ENCODE data around the gene GRK1.
"Not testable (repeated sequence)": the region's sequence is repeated elsewhere in the genome, so short reads cannot be mapped to it uniquely, and the experiment has no call there.

GRK1 gene

GRCh38 chr13:113666951-113667701 lies at the start of gene GRK1:
TSS of gene GRK1 (plus strand) at chr13:113667219. CDS start at chr13:113667387, 168 bp downstream.
- no peak for DNase-seq (ENCODE audit: low spot score)

- no peak for DNase-seq (ENCODE audit: low spot score)
These were observed 49.1 kb upstream of the GRK1 start for GRCh38 chr13:113617961-113618360.

- DNase-seq (ENCODE audit: low spot score) = no peak
These were observed 48.6 kb upstream of the GRK1 start for GRCh38 chr13:113618455-113618854.

- no peak for DNase-seq (ENCODE audit: low spot score)
These were observed 46.8 kb upstream of the GRK1 start for GRCh38 chr13:113620036-113620796.

GRCh38 chr13:113621046-113621445 lies 46.0 kb upstream of the GRK1 start:
- no peak for DNase-seq (ENCODE audit: low spot score)

- not testable (repeated sequence) for DNase-seq (ENCODE audit: low spot score)
These were observed 45.5 kb upstream of the GRK1 start for GRCh38 chr13:113621498-113621897.

GRCh38 chr13:113621986-113622550 lies 45.0 kb upstream of the GRK1 start:
- not testable (repeated sequence) for DNase-seq (ENCODE audit: low spot score)

- no peak for DNase-seq (ENCODE audit: low spot score)
These were observed 44.1 kb upstream of the GRK1 start for GRCh38 chr13:113622791-113623490.

GRCh38 chr13:113623491-113624234 lies 43.4 kb upstream of the GRK1 start:
- DNase-seq (ENCODE audit: low spot score) = no peak

- DNase-seq (ENCODE audit: low spot score) = no peak
These were observed 42.8 kb upstream of the GRK1 start for GRCh38 chr13:113624235-113624587.

- DNase-seq (ENCODE audit: low spot score) = not testable (repeated sequence)
These were observed 42.2 kb upstream of the GRK1 start for GRCh38 chr13:113624640-113625304.

- DNase-seq (ENCODE audit: low spot score) = no peak
These were observed 40.9 kb upstream of the GRK1 start for GRCh38 chr13:113625965-113626721.

GRCh38 chr13:113627136-113627535 lies 39.9 kb upstream of the GRK1 start:
- no peak for DNase-seq (ENCODE audit: low spot score)

GRCh38 chr13:113628291-113629270 lies 38.4 kb upstream of the GRK1 start:
- DNase-seq (ENCODE audit: low spot score) = no peak

GRCh38 chr13:113629866-113630265 lies 37.2 kb upstream of the GRK1 start:
- DNase-seq (ENCODE audit: low spot score) = no peak

- DNase-seq (ENCODE audit: low spot score) = no peak
These were observed 36.7 kb upstream of the GRK1 start for GRCh38 chr13:113630296-113630695.

GRCh38 chr13:113630804-113631203 lies 36.2 kb upstream of the GRK1 start:
- no peak for DNase-seq (ENCODE audit: low spot score)

- no peak for DNase-seq (ENCODE audit: low spot score)
These were observed 35.5 kb upstream of the GRK1 start for GRCh38 chr13:113631341-113632095.
